ENCODE results near the gene CLK2.

DNA sequence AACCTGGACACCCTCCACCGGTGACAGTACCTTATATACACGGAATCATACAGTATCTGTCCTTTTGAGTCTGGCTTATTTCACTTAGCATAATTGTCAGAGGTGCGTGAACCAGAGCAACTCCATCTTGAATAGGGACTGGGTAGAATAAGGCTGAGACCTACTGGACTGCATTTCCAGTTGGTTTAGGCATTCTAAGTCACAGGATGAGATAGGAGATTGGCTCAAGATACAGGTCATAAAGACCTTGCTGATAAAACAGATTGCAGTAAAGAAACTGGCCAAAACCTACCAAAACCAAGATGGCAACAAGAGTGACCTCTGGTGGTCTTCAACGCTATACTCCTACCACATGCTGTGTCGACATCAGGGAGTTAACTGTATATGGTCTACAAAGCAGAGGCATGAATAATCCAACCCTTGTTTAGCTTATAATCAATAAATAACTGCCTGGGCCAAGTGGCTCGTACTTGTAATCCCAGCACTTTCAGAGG, 34.0 kb upstream of the CLK2 start:
- TF ChIP-seq, protein P1, sequence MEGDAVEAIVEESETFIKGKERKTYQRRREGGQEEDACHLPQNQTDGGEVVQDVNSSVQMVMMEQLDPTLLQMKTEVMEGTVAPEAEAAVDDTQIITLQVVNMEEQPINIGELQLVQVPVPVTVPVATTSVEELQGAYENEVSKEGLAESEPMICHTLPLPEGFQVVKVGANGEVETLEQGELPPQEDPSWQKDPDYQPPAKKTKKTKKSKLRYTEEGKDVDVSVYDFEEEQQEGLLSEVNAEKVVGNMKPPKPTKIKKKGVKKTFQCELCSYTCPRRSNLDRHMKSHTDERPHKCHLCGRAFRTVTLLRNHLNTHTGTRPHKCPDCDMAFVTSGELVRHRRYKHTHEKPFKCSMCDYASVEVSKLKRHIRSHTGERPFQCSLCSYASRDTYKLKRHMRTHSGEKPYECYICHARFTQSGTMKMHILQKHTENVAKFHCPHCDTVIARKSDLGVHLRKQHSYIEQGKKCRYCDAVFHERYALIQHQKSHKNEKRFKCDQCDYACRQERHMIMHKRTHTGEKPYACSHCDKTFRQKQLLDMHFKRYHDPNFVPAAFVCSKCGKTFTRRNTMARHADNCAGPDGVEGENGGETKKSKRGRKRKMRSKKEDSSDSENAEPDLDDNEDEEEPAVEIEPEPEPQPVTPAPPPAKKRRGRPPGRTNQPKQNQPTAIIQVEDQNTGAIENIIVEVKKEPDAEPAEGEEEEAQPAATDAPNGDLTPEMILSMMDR (IDR thresholded peaks at IDR 0.05; ENCODE audit: low read length): peak; percentile 58
- TF ChIP-seq EZH2 (optimal IDR thresholded peaks at IDR 0.05; ENCODE audit: low read depth, low read length) (no peak), EZH2phosphoT487 (IDR thresholded peaks at IDR 0.05; ENCODE audit: low read length) (no peak)

Data from MM.1S (cell line).